ENCODE results near the gene SLC1A3.
A peak's percentile ranks its signal among the peaks of the same experiment; 100 is the strongest.

SLC1A3 gene

DNA sequence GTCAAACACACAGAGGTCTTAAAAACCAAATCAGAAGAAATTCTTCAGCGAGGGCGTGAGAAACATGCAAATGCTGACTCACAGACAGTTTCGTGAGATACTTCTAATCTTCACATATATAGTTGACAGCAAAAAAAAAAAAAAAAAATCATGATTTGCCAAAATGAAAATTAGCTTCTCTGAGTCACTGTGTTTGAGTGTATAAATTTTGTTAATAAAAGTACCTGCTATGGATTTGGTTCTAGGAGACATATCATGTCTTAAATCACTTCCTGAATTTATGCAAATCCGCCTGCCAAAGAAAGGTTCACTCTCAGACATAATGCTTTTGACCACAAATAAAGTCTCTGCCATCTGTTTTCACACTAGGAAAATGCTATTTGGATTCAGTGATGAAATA lies 114.3 kb downstream of the SLC1A3 start:
- no peak overlapping the region for H3K9ac ChIP-seq (ENCODE audit: low read length in 2 of 2)
- no peaks in the 10 kb centered on the region for H3K36me3 ChIP-seq (ENCODE audit: control insufficient read depth in 2 of 2, insufficient read depth in 2 of 2, low read length in 2 of 2)
- no peaks in the 10 kb centered on the region for H3K9me3 ChIP-seq (ENCODE audit: control insufficient read depth in 2 of 2, low read length in 2 of 2)
- no peaks in the 10 kb centered on the region for H3K4me1 ChIP-seq (ENCODE audit: control insufficient read depth, insufficient read depth, low read length)
- H3K27me3 ChIP-seq (ENCODE audit: control insufficient read depth in 1 of 2, insufficient read depth in 2 of 2, low read length in 2 of 2): no peaks in the 10 kb centered on the region
- no peak overlapping the region for H3K4me3 ChIP-seq (ENCODE audit: low read length in 2 of 2)
- no peak overlapping the region for H3K27ac ChIP-seq (ENCODE audit: low read length)

DNA sequence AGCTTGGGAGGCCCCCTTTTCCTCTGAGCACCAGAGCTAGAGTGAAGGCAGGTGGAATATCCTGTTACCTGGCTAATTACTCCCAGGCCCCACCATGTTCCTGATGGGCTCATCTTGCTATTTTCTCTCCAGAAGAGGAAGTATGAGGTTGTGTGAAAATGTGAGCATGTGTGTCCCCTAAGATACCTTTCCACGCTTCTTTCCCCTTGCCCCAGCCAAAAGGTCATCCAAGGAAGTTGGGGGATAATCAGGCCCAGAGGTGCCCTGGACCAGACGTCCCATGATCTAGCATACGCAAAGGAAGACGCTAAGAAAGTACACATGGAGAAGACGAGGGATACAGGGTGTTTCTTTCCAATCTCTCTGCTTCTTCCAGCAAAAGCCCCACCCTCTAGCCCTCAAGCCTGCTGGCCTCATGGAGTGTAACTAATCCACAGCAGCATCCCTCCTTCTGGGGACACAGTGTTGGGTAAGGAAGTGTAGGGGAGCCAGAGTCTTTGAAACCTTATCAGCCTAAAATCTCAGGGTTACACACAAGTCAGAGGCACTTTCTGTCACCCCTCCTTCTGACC lies 115.3 kb downstream of the SLC1A3 start:
- Histone ChIP-seq H3K4me1 (ENCODE audit: control insufficient read depth, insufficient read depth, low read length) (no peaks in the 10 kb centered on the region), H3K4me3 (ENCODE audit: low read length in 2 of 2) (no peak overlapping the region), H3K36me3 (ENCODE audit: control insufficient read depth in 2 of 2, insufficient read depth in 2 of 2, low read length in 2 of 2) (no peaks in the 10 kb centered on the region), H3K27ac (ENCODE audit: low read length) (no peak overlapping the region), H3K27me3 (ENCODE audit: control insufficient read depth in 1 of 2, insufficient read depth in 2 of 2, low read length in 2 of 2) (no peaks in the 10 kb centered on the region), H3K9ac (ENCODE audit: low read length in 2 of 2) (no peak overlapping the region), H3K9me3 (ENCODE audit: control insufficient read depth in 2 of 2, low read length in 2 of 2) (no peaks in the 10 kb centered on the region)

- Histone ChIP-seq H3K9ac (ENCODE audit: low read length in 2 of 2) (no peak overlapping the region), H3K9me3 (ENCODE audit: control insufficient read depth in 2 of 2, low read length in 2 of 2) (no peaks in the 10 kb centered on the region), H3K27ac (ENCODE audit: low read length) (no peak overlapping the region), H3K4me1 (ENCODE audit: control insufficient read depth, insufficient read depth, low read length) (no peaks in the 10 kb centered on the region), H3K4me3 (ENCODE audit: low read length in 2 of 2) (peak overlapping the region in 1 of 2 donors; percentile 3), H3K36me3 (ENCODE audit: control insufficient read depth in 2 of 2, insufficient read depth in 2 of 2, low read length in 2 of 2) (no peaks in the 10 kb centered on the region), H3K27me3 (ENCODE audit: control insufficient read depth in 1 of 2, insufficient read depth in 2 of 2, low read length in 2 of 2) (no peaks in the 10 kb centered on the region)
These were observed 116.5 kb downstream of the SLC1A3 start for GRCh38 chr5:36722900-36723299.

GRCh38 chr5:36723912-36724311 lies 117.5 kb downstream of the SLC1A3 start:
- no peak overlapping the region for H3K27ac ChIP-seq (ENCODE audit: low read length)

GRCh38 chr5:36724467-36725332 lies 118.3 kb downstream of the SLC1A3 start:
- no peak overlapping the region for H3K9ac ChIP-seq (ENCODE audit: low read length in 2 of 2)
- H3K27me3 ChIP-seq (ENCODE audit: control insufficient read depth in 1 of 2, insufficient read depth in 2 of 2, low read length in 2 of 2): no peaks in the 10 kb centered on the region
- no peaks in the 10 kb centered on the region for H3K36me3 ChIP-seq (ENCODE audit: control insufficient read depth in 2 of 2, insufficient read depth in 2 of 2, low read length in 2 of 2)
- H3K4me3 ChIP-seq (ENCODE audit: low read length in 2 of 2): no peak overlapping the region
- H3K9me3 ChIP-seq (ENCODE audit: control insufficient read depth in 2 of 2, low read length in 2 of 2): no peaks in the 10 kb centered on the region
- H3K4me1 ChIP-seq (ENCODE audit: control insufficient read depth, insufficient read depth, low read length): no peaks in the 10 kb centered on the region
- H3K27ac ChIP-seq (ENCODE audit: low read length): no peak overlapping the region

More at GRCh38 chr5:36723912-36724311, 117.5 kb downstream of the SLC1A3 start:
- H3K4me3 ChIP-seq (ENCODE audit: low read length in 2 of 2): no peak overlapping the region
- no peak overlapping the region for H3K9ac ChIP-seq (ENCODE audit: low read length in 2 of 2)
- H3K4me1 ChIP-seq (ENCODE audit: control insufficient read depth, insufficient read depth, low read length): no peaks in the 10 kb centered on the region
- H3K9me3 ChIP-seq (ENCODE audit: control insufficient read depth in 2 of 2, low read length in 2 of 2): no peaks in the 10 kb centered on the region
- no peaks in the 10 kb centered on the region for H3K36me3 ChIP-seq (ENCODE audit: control insufficient read depth in 2 of 2, insufficient read depth in 2 of 2, low read length in 2 of 2)
- no peaks in the 10 kb centered on the region for H3K27me3 ChIP-seq (ENCODE audit: control insufficient read depth in 1 of 2, insufficient read depth in 2 of 2, low read length in 2 of 2)

- no peak overlapping the region for H3K4me3 ChIP-seq (ENCODE audit: low read length in 2 of 2)
These were observed 119.9 kb downstream of the SLC1A3 start for GRCh38 chr5:36726317-36726716.

DNA sequence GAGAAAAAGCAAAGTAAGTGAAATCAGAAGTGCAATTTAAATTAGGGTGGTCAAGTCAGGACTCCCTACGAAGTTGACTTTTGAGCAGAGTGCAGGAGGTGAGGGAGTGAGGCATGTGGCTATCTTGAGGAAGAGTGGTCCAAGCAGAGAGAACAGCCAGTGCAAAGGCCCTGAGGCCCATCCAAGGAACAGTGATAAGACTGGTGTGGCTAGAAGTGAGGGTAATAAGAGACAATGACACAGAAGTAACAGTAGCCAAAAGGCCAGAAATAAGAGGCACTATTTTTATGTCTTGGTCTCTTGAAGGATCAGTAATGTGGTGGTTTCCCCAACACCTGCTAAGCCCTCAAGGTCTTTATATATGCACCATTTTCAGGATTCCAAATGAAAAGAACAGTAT lies 120.4 kb downstream of the SLC1A3 start:
- no peaks in the 10 kb centered on the region for H3K9me3 ChIP-seq (ENCODE audit: control insufficient read depth in 2 of 2, low read length in 2 of 2)
- H3K9ac ChIP-seq (ENCODE audit: low read length in 2 of 2): no peak overlapping the region
- no peaks in the 10 kb centered on the region for H3K36me3 ChIP-seq (ENCODE audit: control insufficient read depth in 2 of 2, insufficient read depth in 2 of 2, low read length in 2 of 2)
- H3K4me3 ChIP-seq (ENCODE audit: low read length in 2 of 2): no peak overlapping the region
- no peaks in the 10 kb centered on the region for H3K4me1 ChIP-seq (ENCODE audit: control insufficient read depth, insufficient read depth, low read length)
- no peaks in the 10 kb centered on the region for H3K27me3 ChIP-seq (ENCODE audit: control insufficient read depth in 1 of 2, insufficient read depth in 2 of 2, low read length in 2 of 2)
- H3K27ac ChIP-seq (ENCODE audit: low read length): no peak overlapping the region

More at GRCh38 chr5:36726317-36726716, 119.9 kb downstream of the SLC1A3 start:
- no peaks in the 10 kb centered on the region for H3K36me3 ChIP-seq (ENCODE audit: control insufficient read depth in 2 of 2, insufficient read depth in 2 of 2, low read length in 2 of 2)
- H3K9me3 ChIP-seq (ENCODE audit: control insufficient read depth in 2 of 2, low read length in 2 of 2): no peaks in the 10 kb centered on the region
- no peaks in the 10 kb centered on the region for H3K4me1 ChIP-seq (ENCODE audit: control insufficient read depth, insufficient read depth, low read length)
- no peaks in the 10 kb centered on the region for H3K27me3 ChIP-seq (ENCODE audit: control insufficient read depth in 1 of 2, insufficient read depth in 2 of 2, low read length in 2 of 2)
- no peak overlapping the region for H3K9ac ChIP-seq (ENCODE audit: low read length in 2 of 2)
- H3K27ac ChIP-seq (ENCODE audit: low read length): no peak overlapping the region

DNA sequence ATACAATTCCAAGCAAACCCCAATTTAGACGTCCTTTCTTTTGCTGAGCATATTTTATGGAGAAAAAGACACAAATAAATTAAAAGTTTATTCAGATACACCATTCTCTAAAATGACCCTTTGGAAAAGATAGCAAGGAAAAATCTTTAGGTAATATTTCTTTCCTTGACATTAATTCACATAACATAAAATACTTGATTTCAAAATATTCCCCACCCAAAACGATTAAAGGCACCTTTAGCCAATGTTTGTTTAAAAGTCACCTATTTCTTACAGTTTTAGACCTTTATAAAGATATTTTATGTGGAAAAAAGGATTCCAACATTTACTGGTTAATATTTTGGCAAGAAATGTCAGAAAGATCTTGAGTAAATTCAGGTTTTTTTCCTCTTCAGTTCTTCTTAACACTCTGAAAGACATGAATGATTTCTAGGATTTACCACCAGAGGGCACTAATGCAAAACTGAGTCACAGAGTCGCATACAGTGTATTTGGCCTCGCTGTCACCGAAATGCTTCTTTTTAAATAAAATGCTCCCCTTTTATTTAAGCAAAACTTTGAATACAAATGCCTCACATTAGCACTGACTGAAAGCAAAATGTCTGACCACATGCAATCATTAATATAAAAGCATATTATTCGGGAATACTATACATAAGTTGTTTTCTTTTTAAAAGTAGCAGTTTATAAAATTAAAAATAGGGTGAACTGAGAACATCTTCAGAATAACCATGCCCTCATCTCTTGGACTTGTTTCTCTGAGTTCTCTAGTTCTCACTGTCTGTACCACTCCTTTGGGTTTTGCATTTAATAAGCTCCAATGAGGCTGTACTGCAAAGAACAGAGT lies 122.5 kb downstream of the SLC1A3 start:
- Histone ChIP-seq H3K27ac (ENCODE audit: low read length) (no peak overlapping the region), H3K36me3 (ENCODE audit: control insufficient read depth in 2 of 2, insufficient read depth in 2 of 2, low read length in 2 of 2) (no peaks in the 10 kb centered on the region), H3K9ac (ENCODE audit: low read length in 2 of 2) (peak overlapping the region in 1 of 2 donors; percentile 36), H3K27me3 (ENCODE audit: control insufficient read depth in 1 of 2, insufficient read depth in 2 of 2, low read length in 2 of 2) (no peaks in the 10 kb centered on the region), H3K4me1 (ENCODE audit: control insufficient read depth, insufficient read depth, low read length) (no peaks in the 10 kb centered on the region), H3K4me3 (ENCODE audit: low read length in 2 of 2) (no peak overlapping the region), H3K9me3 (ENCODE audit: control insufficient read depth in 2 of 2, low read length in 2 of 2) (no peaks in the 10 kb centered on the region)

DNA sequence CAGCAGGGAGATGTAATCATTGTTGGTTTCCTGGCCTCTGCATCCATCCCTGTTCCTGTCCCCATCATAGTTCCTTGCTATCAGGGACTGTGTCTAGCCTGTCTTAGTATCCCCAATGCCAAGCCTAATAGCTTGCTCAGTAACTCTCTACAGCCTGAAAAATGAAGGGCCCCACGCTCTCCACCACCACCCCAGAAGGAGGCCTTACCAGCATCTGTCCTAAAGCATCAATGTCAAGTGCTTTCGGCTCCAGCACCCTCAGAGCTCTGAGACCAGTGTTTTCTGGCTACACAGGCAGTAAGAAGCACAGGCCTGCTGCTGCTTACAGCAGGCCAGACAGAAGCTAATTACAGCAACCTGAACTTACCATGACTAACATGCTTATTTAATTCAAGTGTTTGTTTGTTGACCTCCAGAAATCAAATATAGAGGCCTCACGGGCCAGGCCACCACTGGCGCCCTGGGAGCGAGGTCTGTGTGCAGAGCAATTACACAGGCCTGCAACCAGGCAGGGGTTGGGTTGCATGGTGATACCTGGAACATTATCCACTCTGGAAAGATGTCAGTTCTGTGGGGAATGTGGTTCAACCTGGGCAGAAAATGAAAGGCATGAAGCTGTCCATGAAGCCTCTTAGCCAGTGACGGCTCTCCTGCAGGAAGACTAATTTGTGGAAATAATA lies 124.3 kb downstream of the SLC1A3 start:
- no peak overlapping the region for H3K4me3 ChIP-seq (ENCODE audit: low read length in 2 of 2)
- H3K27me3 ChIP-seq (ENCODE audit: control insufficient read depth in 1 of 2, insufficient read depth in 2 of 2, low read length in 2 of 2): peaks cover 0 to 2% of the 10 kb centered on the region in 2 donors
- H3K9me3 ChIP-seq (ENCODE audit: control insufficient read depth in 2 of 2, low read length in 2 of 2): no peaks in the 10 kb centered on the region
- no peaks in the 10 kb centered on the region for H3K4me1 ChIP-seq (ENCODE audit: control insufficient read depth, insufficient read depth, low read length)
- no peak overlapping the region for H3K9ac ChIP-seq (ENCODE audit: low read length in 2 of 2)
- H3K27ac ChIP-seq (ENCODE audit: low read length): no peak overlapping the region
- no peaks in the 10 kb centered on the region for H3K36me3 ChIP-seq (ENCODE audit: control insufficient read depth in 2 of 2, insufficient read depth in 2 of 2, low read length in 2 of 2)

DNA sequence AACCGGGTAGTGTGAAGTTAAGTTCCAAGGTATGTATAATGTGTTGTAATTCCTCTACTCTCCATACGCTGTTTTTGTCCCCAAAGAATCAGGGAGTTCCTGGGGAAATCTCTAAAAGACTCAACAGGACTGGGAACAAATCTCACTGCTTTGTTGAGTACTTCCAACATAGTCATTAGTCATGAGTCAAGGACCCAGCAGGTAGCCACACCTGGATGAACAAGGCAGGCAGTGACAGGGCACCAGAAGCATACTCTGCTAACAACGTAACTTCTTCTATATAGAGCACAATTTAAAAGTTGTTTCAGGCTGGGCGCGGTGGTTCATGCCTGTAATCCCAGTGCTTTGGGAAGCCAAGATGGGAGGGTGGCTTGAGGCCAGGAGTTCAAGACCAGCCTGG lies 126.8 kb downstream of the SLC1A3 start:
- no peaks in the 10 kb centered on the region for H3K4me1 ChIP-seq (ENCODE audit: control insufficient read depth, insufficient read depth, low read length)

More for the DNA sequence above, 126.8 kb downstream of the SLC1A3 start:
- no peak overlapping the region for H3K9ac ChIP-seq (ENCODE audit: low read length in 2 of 2)
- H3K4me3 ChIP-seq (ENCODE audit: low read length in 2 of 2): no peak overlapping the region
- no peak overlapping the region for H3K27ac ChIP-seq (ENCODE audit: low read length)
- H3K36me3 ChIP-seq (ENCODE audit: control insufficient read depth in 2 of 2, insufficient read depth in 2 of 2, low read length in 2 of 2): no peaks in the 10 kb centered on the region
- H3K9me3 ChIP-seq (ENCODE audit: control insufficient read depth in 2 of 2, low read length in 2 of 2): no peaks in the 10 kb centered on the region
- peaks cover 0 to 4% of the 10 kb centered on the region in 2 donors for H3K27me3 ChIP-seq (ENCODE audit: control insufficient read depth in 1 of 2, insufficient read depth in 2 of 2, low read length in 2 of 2)
